HG03045 (cell line): ENCODE data around the gene ZMYND8.
"Not testable (repeated sequence)": the region's sequence is repeated elsewhere in the genome, so short reads cannot be mapped to it uniquely, and the experiment has no call there.

ENCODE experiments used
- ATAC-seq: cut with Tn5 transposase; IDR thresholded peaks from one replicate; pipeline ENCODE4 v1.9.1; 2021; ENCODE audit warnings: mild to moderate bottlenecking, moderate library complexity; ENCODE audit not compliant: unreplicated experiment

The ZMYND8 gene

GRCh38 chr20:47271046-47271615 is 85.4 kb downstream of the ZMYND8 start:
- ATAC-seq = no peak

- no peak for ATAC-seq
Observed at GRCh38 chr20:47269309-47270165, 87.0 kb downstream of the ZMYND8 start.

GRCh38 chr20:47267621-47268020 is 88.9 kb downstream of the ZMYND8 start:
- no peak for ATAC-seq

- no peak for ATAC-seq
Observed at GRCh38 chr20:47266847-47267515, 89.5 kb downstream of the ZMYND8 start.

- no peak for ATAC-seq
Observed at GRCh38 chr20:47265984-47266383, 90.5 kb downstream of the ZMYND8 start.

GRCh38 chr20:47265214-47265613 is 91.3 kb downstream of the ZMYND8 start:
- no peak for ATAC-seq

GRCh38 chr20:47264137-47264769 is 92.2 kb downstream of the ZMYND8 start:
- not testable (repeated sequence) for ATAC-seq

- ATAC-seq = no peak
Observed at GRCh38 chr20:47263465-47264084, 92.9 kb downstream of the ZMYND8 start.

GRCh38 chr20:47263080-47263464 is 93.4 kb downstream of the ZMYND8 start:
- no peak for ATAC-seq

- peak; percentile 59 for ATAC-seq
Observed at GRCh38 chr20:47262365-47263013, 94.0 kb downstream of the ZMYND8 start.

- ATAC-seq = no peak
Observed at GRCh38 chr20:47262008-47262364, 94.5 kb downstream of the ZMYND8 start.

- not testable (repeated sequence) for ATAC-seq
Observed at GRCh38 chr20:47261161-47261774, 95.2 kb downstream of the ZMYND8 start.

- not testable (repeated sequence) for ATAC-seq
Observed at GRCh38 chr20:47260540-47261126, 95.9 kb downstream of the ZMYND8 start.

GRCh38 chr20:47258745-47259695 is 97.5 kb downstream of the ZMYND8 start:
- ATAC-seq = no peak

GRCh38 chr20:47257771-47258170 is 98.7 kb downstream of the ZMYND8 start:
- ATAC-seq = no peak

- ATAC-seq = no peak
Observed at GRCh38 chr20:47257256-47257655, 99.2 kb downstream of the ZMYND8 start.

- ATAC-seq = no peak
Observed at GRCh38 chr20:47256668-47257236, 99.7 kb downstream of the ZMYND8 start.

- no peak for ATAC-seq
Observed at GRCh38 chr20:47253872-47254271, 102.6 kb downstream of the ZMYND8 start.
